PC-9 (cell line): ENCODE results near the gene EDDM13. TPM values are rescaled to one million over a fixed set of nuclear protein-coding genes. Genes with fewer than 3 reads are reported as not detected.
"Not testable (repeated sequence)": the region's sequence is repeated elsewhere in the genome, so short reads cannot be mapped to it uniquely, and the experiment has no call there.

Experiments
- BruUV-seq: library from RNA; stranded (reverse); fragments of 400-500 nt; replicated peaks from 2 replicates; lab custom pipeline; 2021; lab: Mats Ljungman, UMichigan
- CTCF ChIA-PET: fragments of 300-600 bp; sonication (Branson Sonifier 250); formaldehyde crosslinking; loops from one replicate; lab custom pipeline; 2022; ENCODE audit warnings: antibody characterized with exemption; lab: Charles Lee
- POLR2A ChIA-PET: fragments of 300-600 bp; sonication (Branson Sonifier 250); formaldehyde crosslinking; loops from one replicate; lab custom pipeline; 2022; ENCODE audit warnings: antibody characterized with exemption; ENCODE audit not compliant: unreplicated experiment; lab: Charles Lee
- DNase-seq, 2 experiments: peaks; one replicate each; pipeline versions ENCODE4 v3.0.0 to v3.0.0-alpha.2; 2015 to 2022; ENCODE audit warnings: mixed read lengths in 1 of 2
- H2AFZ ChIP-seq: fragments of 200-600 bp; sonication (generic); 2 replicates; pipeline ENCODE4 v1.8.1; 2017; ENCODE audit warnings: antibody characterized with exemption
- H3F3A ChIP-seq: fragments of 200-600 bp; sonication (generic); 2 replicates; pipeline ENCODE4 v1.8.1; 2017; ENCODE audit warnings: antibody characterized with exemption, mild to moderate bottlenecking, low read depth; ENCODE audit not compliant: insufficient read depth
- H3K27ac ChIP-seq: fragments of 200-600 bp; sonication (generic); 2 replicates; pipeline ENCODE4 v1.6.1; 2016; ENCODE audit warnings: mixed run types
- H3K27me3 ChIP-seq: fragments of 200-600 bp; sonication (generic); 2 replicates; pipeline ENCODE4 v1.6.1; 2016; ENCODE audit warnings: low read depth, mixed run types; ENCODE audit not compliant: insufficient read depth
- H3K36me3 ChIP-seq: fragments of 200-600 bp; sonication (generic); 2 replicates; pipeline ENCODE4 v1.6.1; 2016; ENCODE audit warnings: low read depth, mixed run types
- H3K4me1 ChIP-seq: fragments of 200-600 bp; sonication (generic); replicated peaks from 2 replicates; pipeline ENCODE4 v1.6.1; 2016; ENCODE audit warnings: mixed run types; ENCODE audit not compliant: insufficient read depth
- H3K4me2 ChIP-seq: fragments of 200-600 bp; sonication (generic); 2 replicates; pipeline ENCODE4 v1.6.1; 2017; ENCODE audit warnings: mixed run types
- H3K4me3 ChIP-seq: fragments of 200-600 bp; sonication (generic); 2 replicates; pipeline ENCODE4 v1.6.1; 2016; ENCODE audit warnings: mixed run types
- H3K79me2 ChIP-seq: fragments of 200-600 bp; sonication (generic); 2 replicates; pipeline ENCODE4 v1.6.1; 2017; ENCODE audit warnings: low read depth, mixed run types
- H3K9me2 ChIP-seq: fragments of 200-600 bp; sonication (generic); 2 replicates; pipeline ENCODE4 v1.8.1; 2017; ENCODE audit warnings: mild to moderate bottlenecking; ENCODE audit not compliant: insufficient read depth
- H3K9me3 ChIP-seq: fragments of 200-600 bp; sonication (generic); 2 replicates; pipeline ENCODE4 v1.8.1; 2016; ENCODE audit warnings: low read depth; ENCODE audit not compliant: insufficient read depth
- H4K20me1 ChIP-seq: fragments of 200-600 bp; sonication (generic); 2 replicates; pipeline ENCODE4 v1.8.1; 2017; ENCODE audit not compliant: insufficient read depth
- CTCF ChIP-seq: fragments of 200-600 bp; sonication (generic); conservative IDR thresholded peaks from 2 replicates; pipeline ENCODE4 v1.6.1; 2017; ENCODE audit warnings: mixed run types, antibody characterized with exemption, mild to moderate bottlenecking, moderate library complexity
- EZH2 ChIP-seq: fragments of 200-600 bp; sonication (generic); IDR thresholded peaks from 2 replicates; pipeline ENCODE4 v1.8.0; 2017; ENCODE audit warnings: antibody characterized with exemption, low read depth
- intact Hi-C: fragments of 100-400 bp; cut with micrococcal nuclease; formaldehyde crosslinking; loops from one replicate; pipeline ENCODE4 v1.10.0; 2022; ENCODE audit not compliant: unreplicated experiment
- total RNA-seq: library from RNA; stranded (reverse); gene quantifications from 2 replicates; pipeline ENCODE4 v1.2.3, GENCODE V29; 2021

The EDDM13 gene
- total RNA-seq, 1 experiment from 2014 or later: not detected

GRCh38 chr19:56304243-56304642 is 31.7 kb downstream of the EDDM13 start:
- DNase-seq: no peak
- ChIA-PET POLR2A (no interaction called here), CTCF (no interaction called here)
- Histone ChIP-seq H3K27ac (no peak overlapping the region), H3K79me2 (no peaks in the 10 kb centered on the region), H2AFZ (no peak overlapping the region), H3K36me3 (peaks cover 8% of the 10 kb centered on the region; the same call in 1 of the 2 replicates), H3K4me2 (no peak overlapping the region), H3K9me3 (no peaks in the 10 kb centered on the region), H4K20me1 (peaks cover 5% of the 10 kb centered on the region; the same call in 1 of the 2 replicates), H3F3A (no peaks in the 10 kb centered on the region), H3K4me1 (no peaks in the 10 kb centered on the region), H3K9me2 (no peaks in the 10 kb centered on the region), H3K4me3 (no peak overlapping the region), H3K27me3 (no peaks in the 10 kb centered on the region)
- intact Hi-C loops: no loop called here
- BruUV-seq: no TSS peak
- TF ChIP-seq CTCF (no peak), EZH2 (no peak)

GRCh38 chr19:56306016-56306415 is 33.5 kb downstream of the EDDM13 start:
- BruUV-seq: no TSS peak
- intact Hi-C loops: no loop called here
- no peaks in the 10 kb centered on the region for H3F3A ChIP-seq
- H3K9me3 ChIP-seq: no peaks in the 10 kb centered on the region
- H2AFZ ChIP-seq: no peak overlapping the region
- no peak overlapping the region for H3K27ac ChIP-seq
- ChIA-PET POLR2A (no interaction called here), CTCF (no interaction called here)
- no peaks in the 10 kb centered on the region for H3K79me2 ChIP-seq
- H4K20me1 ChIP-seq: peaks cover 5% of the 10 kb centered on the region; the same call in 1 of the 2 replicates
- no peaks in the 10 kb centered on the region for H3K9me2 ChIP-seq
- H3K4me1 ChIP-seq: no peaks in the 10 kb centered on the region
- no peak overlapping the region for H3K4me3 ChIP-seq
- peaks cover 8% of the 10 kb centered on the region; the same call in 1 of the 2 replicates for H3K36me3 ChIP-seq
- H3K4me2 ChIP-seq: no peak overlapping the region
- TF ChIP-seq CTCF: no peak
- no peak for TF ChIP-seq EZH2
- H3K27me3 ChIP-seq: no peaks in the 10 kb centered on the region
- no peak for DNase-seq

GRCh38 chr19:56307062-56307461 is 34.5 kb downstream of the EDDM13 start:
- H3F3A ChIP-seq, H3K4me3 ChIP-seq, H3K79me2 ChIP-seq, H4K20me1 ChIP-seq, H3K27ac ChIP-seq, H2AFZ ChIP-seq, intact Hi-C loops, H3K4me1 ChIP-seq, POLR2A ChIA-PET, H3K9me2 ChIP-seq, H3K4me2 ChIP-seq, BruUV-seq, H3K27me3 ChIP-seq, DNase-seq, H3K9me3 ChIP-seq: not testable (repeated sequence)
- peaks cover 13% of the 10 kb centered on the region; the same call in 1 of the 2 replicates for H3K36me3 ChIP-seq
- CTCF ChIA-PET: interaction anchor here (0.7 kb wide), 1 partner anchor 26 kb away, joined by 8 read pairs; no protein-coding TSS in a partner anchor

- TF ChIP-seq CTCF (no peak), EZH2 (no peak)
- Histone ChIP-seq H4K20me1 (peaks cover 5% of the 10 kb centered on the region; the same call in 1 of the 2 replicates), H3K27ac (no peak overlapping the region), H3K9me3 (no peaks in the 10 kb centered on the region), H3K36me3 (peaks cover 17% of the 10 kb centered on the region; the same call in 1 of the 2 replicates), H2AFZ (no peak overlapping the region), H3K27me3 (no peaks in the 10 kb centered on the region), H3K4me1 (peaks cover 6% of the 10 kb centered on the region), H3F3A (peaks cover 11% of the 10 kb centered on the region; the same call in 1 of the 2 replicates), H3K4me2 (no peak overlapping the region), H3K4me3 (no peak overlapping the region), H3K79me2 (peaks cover 7% of the 10 kb centered on the region; the same call in 1 of the 2 replicates), H3K9me2 (no peaks in the 10 kb centered on the region)
- no peak for DNase-seq
- ChIA-PET POLR2A (no interaction called here), CTCF (no interaction called here)
- no TSS peak for BruUV-seq
- intact Hi-C loops: no loop called here
These were observed 36.2 kb downstream of the EDDM13 start for GRCh38 chr19:56308792-56309191.
